Measurements from ENCODE around the gene CTAG1A.
"Not testable (repeated sequence)": the region's sequence is repeated elsewhere in the genome, so short reads cannot be mapped to it uniquely, and the experiment has no call there.

DNA sequence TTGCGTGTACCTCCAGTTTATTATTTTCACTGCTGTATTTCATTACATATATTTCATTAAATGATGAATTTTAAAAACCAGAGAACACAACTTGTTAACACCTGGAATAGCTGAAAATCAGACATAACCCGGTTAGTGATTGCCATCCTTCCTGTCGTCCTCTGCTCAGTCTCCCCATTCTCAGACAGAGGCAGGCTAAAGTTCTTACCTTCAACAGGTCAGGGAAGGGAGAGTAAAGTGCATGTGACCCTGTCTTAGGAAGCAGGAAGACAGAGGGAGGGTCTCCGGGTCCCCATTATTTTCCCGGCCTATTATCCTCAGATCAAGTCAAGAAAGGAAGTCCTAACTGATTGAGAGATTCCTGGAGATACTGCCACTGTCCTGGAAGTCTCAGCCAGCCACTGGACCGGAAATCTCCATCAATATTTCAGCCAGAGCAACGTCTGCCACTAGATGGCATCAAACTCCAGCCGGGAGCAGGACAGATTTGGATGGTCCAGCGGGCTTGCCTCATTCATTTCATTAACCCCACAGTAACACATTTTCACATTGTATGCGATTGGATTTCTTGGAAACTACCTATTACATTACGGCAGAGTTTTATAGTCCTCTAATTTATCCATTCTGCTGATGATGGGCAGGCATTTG lies 36.0 kb downstream of the CTAG1A start:
- not testable (repeated sequence) for TF ChIP-seq GABPA (IDR thresholded peaks at IDR 0.05; ENCODE audit: low read depth); CTCF (IDR thresholded peaks at IDR 0.05; ENCODE audit: insufficient read depth, low read length); POLR2AphosphoS5 (IDR thresholded peaks at IDR 0.05; ENCODE audit: low read depth); SPI1 (IDR thresholded peaks at IDR 0.05; ENCODE audit: borderline replicate concordance, low read depth)

All from HL-60 (cell line).